BLaER1 treated with 17β-estradiol and CSF1 and Interleukin-3, amounts not matched to agents 10 nM and 100 nM (cell line): ENCODE measurements around the gene CMTR1.
"Not testable (repeated sequence)": the region's sequence is repeated elsewhere in the genome, so short reads cannot be mapped to it uniquely, and the experiment has no call there.

ENCODE experiments used
- H3K27ac ChIP-seq, 11 experiments: shearing (Covaris generic); formaldehyde crosslinking; 2 replicates each; pipeline ENCODE4 v1.8.1; 2022
- H3K27me3 ChIP-seq, 11 experiments: shearing (Covaris generic); formaldehyde crosslinking; 2 replicates each; pipeline ENCODE4 v1.8.1; 2022
- H3K36me3 ChIP-seq, 11 experiments: shearing (Covaris generic); formaldehyde crosslinking; 2 replicates each; pipeline ENCODE4 v1.8.1; 2022
- H3K4me1 ChIP-seq, 10 experiments: shearing (Covaris generic); formaldehyde crosslinking; 2 replicates each; pipeline ENCODE4 v1.8.1; 2022
- H3K4me2 ChIP-seq, 11 experiments: shearing (Covaris generic); formaldehyde crosslinking; 2 replicates each; pipeline ENCODE4 v1.8.1; 2022
- H3K4me3 ChIP-seq, 10 experiments: shearing (Covaris generic); formaldehyde crosslinking; 2 replicates each; pipeline ENCODE4 v1.8.1; 2022
- H3K9ac ChIP-seq, 11 experiments: shearing (Covaris generic); formaldehyde crosslinking; 2 replicates each; pipeline ENCODE4 v1.8.1; 2022
- H3K9me3 ChIP-seq, 11 experiments: shearing (Covaris generic); formaldehyde crosslinking; replicated peaks in 1 of 11; 2 replicates each; pipeline ENCODE4 v1.8.1; 2022
- H4K20me1 ChIP-seq, 11 experiments: shearing (Covaris generic); formaldehyde crosslinking; 2 replicates each; pipeline ENCODE4 v1.8.1; 2022
- Cebpa-rat ChIP-seq, 11 experiments: shearing (Covaris generic); IDR thresholded peaks; 2 replicates each; pipeline ENCODE4 v1.8.1; 2022

CMTR1 gene

DNA sequence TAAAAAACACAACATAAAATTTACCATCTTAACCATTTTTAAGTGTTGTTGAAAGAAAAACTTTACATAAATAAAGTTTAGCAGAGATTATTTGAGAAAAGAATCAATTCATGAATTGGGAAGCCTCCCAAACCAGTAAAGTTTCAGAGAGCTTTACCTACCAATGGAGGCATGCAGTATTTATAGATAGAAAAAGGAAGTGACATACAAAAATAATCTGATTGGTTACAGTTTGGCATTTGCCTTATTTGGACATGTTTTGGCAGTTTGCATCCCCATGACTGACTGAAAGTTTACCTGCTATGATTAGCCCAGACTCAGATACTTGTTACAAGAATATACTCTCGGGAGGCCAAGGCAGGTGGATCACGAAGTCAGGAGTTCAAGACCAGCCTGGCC is 3.7 kb upstream of the CMTR1 start:
- no peak for TF ChIP-seq Cebpa-rat (IDR thresholded peaks at IDR 0.05)
- H3K27ac ChIP-seq, result no peak overlapping the region
- H3K9ac ChIP-seq, result no peak overlapping the region
- H3K9me3 ChIP-seq, result peaks cover 0 to 5% (median 0%) of the 10 kb centered on the region in 11 experiments; a peak in 2 of 22 replicates
- H3K4me3 ChIP-seq, result no peak overlapping the region
- H4K20me1 ChIP-seq, result no peaks in the 10 kb centered on the region
- H3K4me2 ChIP-seq, result no peak overlapping the region
- no peaks in the 10 kb centered on the region for H3K36me3 ChIP-seq
- H3K27me3 ChIP-seq, result no peaks in the 10 kb centered on the region
- peaks cover 8 to 16% (median 11%) of the 10 kb centered on the region in 10 experiments for H3K4me1 ChIP-seq

DNA sequence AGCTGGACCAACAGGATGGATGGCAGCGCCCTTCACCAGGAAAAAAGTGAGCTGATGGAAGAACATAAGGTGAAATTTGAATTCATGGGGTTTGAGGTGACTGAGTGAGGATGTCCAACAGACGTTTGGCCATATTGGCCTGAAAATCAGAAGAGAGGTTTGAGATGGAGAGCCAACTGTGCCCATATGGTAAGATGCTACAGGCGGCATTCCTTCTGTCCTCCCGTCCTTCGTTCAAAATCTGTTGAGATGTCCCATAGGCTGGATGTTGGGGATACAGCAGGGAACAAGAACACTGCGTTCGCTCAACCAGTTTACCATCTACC is 468 bp upstream of the CMTR1 start:
- H4K20me1 ChIP-seq, result 0 out of 22 replicates have a peak, but pooled peaks cover 0 to 4% (median 0%) of the 10 kb centered on the region in 11 experiments
- H3K27ac ChIP-seq, result peak overlapping the region; percentile 86 to 94 (median 91)
- H3K4me2 ChIP-seq, result peak overlapping the region; percentile 78 to 95 (median 86)
- H3K36me3 ChIP-seq, result peaks cover 18 to 25% (median 24%) of the 10 kb centered on the region in 11 experiments
- TF ChIP-seq Cebpa-rat (IDR thresholded peaks at IDR 0.05), result no peak
- no peaks in the 10 kb centered on the region for H3K27me3 ChIP-seq
- H3K9me3 ChIP-seq, result peaks cover 0 to 5% (median 0%) of the 10 kb centered on the region in 11 experiments; a peak in 2 of 22 replicates
- H3K4me1 ChIP-seq, result peaks cover 18 to 28% (median 23%) of the 10 kb centered on the region in 10 experiments
- H3K9ac ChIP-seq, result peak overlapping the region; percentile 86 to 94 (median 91)
- peak overlapping the region; percentile 75 to 94 (median 84) for H3K4me3 ChIP-seq

DNA sequence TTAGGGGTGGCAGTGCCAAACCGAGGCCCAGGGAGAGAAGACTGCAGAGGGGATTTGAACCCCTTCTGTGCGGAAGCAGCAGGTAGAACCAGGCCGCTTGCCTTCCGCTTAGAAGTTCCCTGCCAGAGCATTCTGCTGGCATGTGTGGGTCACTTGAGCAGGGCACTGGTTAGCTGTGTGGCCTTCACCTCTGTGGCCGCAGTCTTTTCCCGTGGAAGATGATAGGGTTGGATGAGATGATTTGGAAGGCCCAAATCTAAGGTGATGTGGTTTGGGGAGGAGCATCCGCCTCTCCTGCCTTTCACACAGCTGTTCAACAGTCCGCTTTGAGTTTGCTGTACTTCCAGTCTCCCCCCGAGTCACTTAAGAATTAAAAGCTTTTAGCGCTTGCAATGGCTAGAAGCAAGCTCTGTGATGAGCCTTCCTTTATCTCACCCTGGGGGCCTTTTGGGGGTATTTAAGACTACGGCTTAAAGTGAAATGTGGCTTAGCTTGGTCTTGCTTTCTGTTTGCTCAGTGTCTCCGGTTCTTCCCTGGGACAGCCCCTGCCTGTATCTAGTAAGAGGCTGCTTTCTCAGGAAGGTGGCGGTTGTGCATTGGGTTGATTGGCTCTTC is 743 bp downstream of the CMTR1 start:
- no peak for TF ChIP-seq Cebpa-rat (IDR thresholded peaks at IDR 0.05)
- H3K4me3 ChIP-seq, result peak overlapping the region; percentile 75 to 94 (median 84)
- peak overlapping the region; percentile 86 to 94 (median 91) for H3K9ac ChIP-seq
- no peaks in the 10 kb centered on the region for H3K27me3 ChIP-seq
- H3K4me2 ChIP-seq, result peak overlapping the region; percentile 80 to 96 (median 87)
- H3K36me3 ChIP-seq, result peaks cover 30 to 37% (median 35%) of the 10 kb centered on the region in 11 experiments
- H3K4me1 ChIP-seq, result peaks cover 18 to 28% (median 23%) of the 10 kb centered on the region in 10 experiments
- H4K20me1 ChIP-seq, result 0 out of 22 replicates have a peak, but pooled peaks cover 0 to 12% (median 0%) of the 10 kb centered on the region in 11 experiments
- H3K9me3 ChIP-seq, result peaks cover 0 to 5% (median 0%) of the 10 kb centered on the region in 11 experiments; a peak in 2 of 22 replicates
- peak overlapping the region; percentile 86 to 94 (median 91) for H3K27ac ChIP-seq

DNA sequence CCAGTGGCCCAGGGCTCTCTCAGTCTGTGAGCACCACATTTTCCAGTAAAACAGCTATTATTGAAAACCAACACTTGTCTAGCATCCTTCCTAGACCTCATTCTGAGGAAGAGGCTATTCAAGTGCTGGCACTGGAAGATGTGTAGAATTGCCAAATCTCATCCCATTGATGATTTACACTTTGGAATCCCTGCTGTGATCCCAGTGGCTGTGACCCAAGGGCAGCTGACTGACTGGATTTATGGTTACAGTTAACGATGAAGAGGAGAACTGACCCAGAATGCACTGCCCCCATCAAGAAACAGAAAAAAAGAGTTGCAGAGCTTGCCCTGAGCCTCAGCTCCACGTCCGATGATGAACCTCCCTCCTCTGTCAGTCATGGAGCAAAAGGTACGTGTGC is 2.4 kb downstream of the CMTR1 start:
- H3K4me2 ChIP-seq, result peak overlapping the region in 3 of 11 experiments; percentile 86 to 96 (median 95); a peak in 2 of 22 replicates
- TF ChIP-seq Cebpa-rat (IDR thresholded peaks at IDR 0.05), result no peak

DNA sequence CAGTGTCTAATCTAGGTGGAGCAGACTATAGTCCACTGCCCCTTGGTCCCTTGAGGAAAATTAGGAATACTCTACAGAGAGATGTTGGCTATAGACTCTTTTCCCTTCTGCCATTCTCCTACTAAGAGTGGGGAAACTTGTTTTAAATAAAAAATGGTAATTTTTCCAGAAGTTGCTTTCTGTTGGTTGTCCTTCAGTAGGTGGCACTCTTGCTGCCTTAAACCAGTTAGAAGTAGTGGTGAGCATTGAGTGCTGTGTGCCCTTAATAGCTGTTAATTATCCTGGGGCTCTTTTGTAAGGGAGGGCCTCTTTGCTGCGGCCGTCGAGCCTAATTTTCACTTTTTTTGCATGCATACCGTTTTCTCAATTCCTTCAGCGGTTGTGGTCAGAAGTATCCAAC is 2.8 kb downstream of the CMTR1 start:
- Histone ChIP-seq H3K9me3 (no peaks in the 10 kb centered on the region), H3K4me2 (peak overlapping the region in 1 of 11 experiments; percentile 95; a peak in 1 of 22 replicates), H3K9ac (no peak overlapping the region), H3K27ac (no peak overlapping the region), H3K36me3 (peaks cover 44 to 57% (median 55%) of the 10 kb centered on the region in 11 experiments), H4K20me1 (peaks cover 0 to 12% (median 0%) of the 10 kb centered on the region in 11 experiments; a peak in 2 of 22 replicates), H3K4me3 (no peak overlapping the region), H3K4me1 (peaks cover 18 to 28% (median 22%) of the 10 kb centered on the region in 10 experiments), H3K27me3 (no peaks in the 10 kb centered on the region)
- no peak for TF ChIP-seq Cebpa-rat (IDR thresholded peaks at IDR 0.05)

More for the DNA sequence above, 2.4 kb downstream of the CMTR1 start:
- Histone ChIP-seq H4K20me1 (peaks cover 0 to 12% (median 0%) of the 10 kb centered on the region in 11 experiments; a peak in 1 of 22 replicates), H3K4me3 (no peak overlapping the region), H3K27ac (no peak overlapping the region), H3K4me1 (peaks cover 18 to 28% (median 22%) of the 10 kb centered on the region in 10 experiments), H3K36me3 (peaks cover 43 to 53% (median 52%) of the 10 kb centered on the region in 11 experiments), H3K9ac (no peak overlapping the region), H3K27me3 (no peaks in the 10 kb centered on the region), H3K9me3 (no peaks in the 10 kb centered on the region)

DNA sequence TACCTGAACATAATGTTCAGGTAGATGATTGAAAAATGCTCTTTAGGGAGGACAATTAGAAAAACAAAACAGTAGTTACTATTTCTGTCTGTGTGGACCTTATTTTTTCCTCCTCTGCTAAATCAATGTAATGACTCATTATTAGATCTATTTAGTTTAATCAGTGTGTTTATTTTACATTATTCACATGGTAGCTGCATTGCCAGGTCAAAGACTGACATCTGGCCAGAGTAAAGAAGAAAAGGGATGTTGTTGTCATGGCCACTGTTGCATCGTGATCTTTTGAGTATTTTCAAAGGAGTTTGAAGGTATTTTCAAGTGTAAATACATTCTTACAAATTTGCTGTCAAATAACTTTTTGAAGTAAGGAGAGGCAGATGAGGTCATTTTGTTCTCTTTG is 5.9 kb downstream of the CMTR1 start:
- H4K20me1 ChIP-seq, result peaks cover 0 to 25% (median 0%) of the 10 kb centered on the region in 11 experiments; a peak in 3 of 22 replicates
- H3K4me1 ChIP-seq, result peaks cover 26 to 32% (median 27%) of the 10 kb centered on the region in 10 experiments
- peaks cover 60 to 79% (median 70%) of the 10 kb centered on the region in 11 experiments for H3K36me3 ChIP-seq
- no peak overlapping the region for H3K27ac ChIP-seq
- no peaks in the 10 kb centered on the region for H3K27me3 ChIP-seq
- no peak overlapping the region for H3K4me2 ChIP-seq
- no peak for TF ChIP-seq Cebpa-rat (IDR thresholded peaks at IDR 0.05)
- no peaks in the 10 kb centered on the region for H3K9me3 ChIP-seq
- no peak overlapping the region for H3K4me3 ChIP-seq
- no peak overlapping the region for H3K9ac ChIP-seq

DNA sequence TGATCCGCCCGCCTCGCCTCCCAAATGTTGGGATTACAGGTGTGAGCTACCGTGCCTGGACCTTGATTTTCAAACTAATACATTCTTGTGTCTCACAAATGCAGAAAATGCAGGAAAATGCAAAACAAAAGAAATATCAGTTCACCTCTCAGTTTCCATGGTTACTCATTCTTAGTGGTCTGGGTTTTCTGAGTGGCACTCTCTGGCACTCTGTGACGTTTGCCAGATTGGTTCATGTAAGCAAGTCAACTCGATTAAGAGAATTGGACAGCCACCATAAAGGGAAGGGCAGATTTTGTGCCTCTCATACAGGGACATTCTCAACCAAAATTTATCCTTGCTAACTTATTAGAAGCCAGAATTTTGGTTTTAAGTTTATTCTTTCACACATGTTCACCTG is 8.6 kb downstream of the CMTR1 start:
- Histone ChIP-seq H3K27ac (no peak overlapping the region), H3K4me3 (no peak overlapping the region), H3K9me3 (no peaks in the 10 kb centered on the region), H3K27me3 (no peaks in the 10 kb centered on the region), H3K36me3 (peaks cover 72 to 90% (median 83%) of the 10 kb centered on the region in 11 experiments), H3K4me1 (peaks cover 6 to 16% (median 12%) of the 10 kb centered on the region in 10 experiments; a peak in 18 of 20 replicates), H4K20me1 (peaks cover 0 to 21% (median 0%) of the 10 kb centered on the region in 11 experiments; a peak in 3 of 22 replicates), H3K9ac (no peak overlapping the region), H3K4me2 (no peak overlapping the region)
- TF ChIP-seq Cebpa-rat (IDR thresholded peaks at IDR 0.05), result no peak

DNA sequence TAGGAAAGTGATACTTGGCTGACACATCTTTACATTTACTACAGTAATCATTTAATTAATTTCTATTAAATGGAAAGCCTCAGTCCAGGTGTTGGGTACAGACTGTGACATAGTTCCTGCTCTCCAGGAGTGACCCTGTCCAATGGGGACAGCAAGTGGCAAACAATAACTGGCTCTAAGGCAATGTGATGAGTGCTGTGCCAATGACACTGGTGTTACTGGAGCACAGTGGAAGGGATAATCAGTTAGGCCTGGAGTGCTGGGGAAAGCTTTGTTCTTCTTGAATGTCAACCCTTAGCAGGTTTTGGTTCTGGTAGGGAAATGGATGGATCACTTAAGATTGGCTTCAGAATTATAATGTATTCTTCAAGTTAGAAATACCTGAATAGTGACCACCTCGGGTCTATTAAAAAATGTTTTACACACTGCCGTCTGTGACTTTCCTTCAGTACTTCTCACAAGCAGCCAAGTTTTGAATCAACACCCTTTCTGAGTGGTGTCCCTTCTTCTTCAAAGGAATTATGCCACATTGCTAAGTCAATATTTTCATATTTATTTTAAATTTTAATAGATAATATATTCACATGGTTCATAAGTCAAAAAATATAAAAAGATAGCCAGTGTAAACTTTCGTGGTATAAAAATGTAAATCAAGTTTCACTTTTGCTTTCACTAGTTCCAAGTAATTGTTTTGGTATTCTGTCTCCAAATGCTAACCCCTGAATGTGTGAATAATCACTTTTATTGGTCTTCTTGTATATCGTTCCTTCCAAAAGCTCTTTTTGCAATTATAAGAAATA is 9.6 kb downstream of the CMTR1 start:
- H3K27ac ChIP-seq, result peak overlapping the region in 10 of 11 experiments; percentile 2 to 72 (median 50); a peak in 16 of 22 replicates
- TF ChIP-seq Cebpa-rat (IDR thresholded peaks at IDR 0.05), result no peak
- peak overlapping the region; percentile 53 to 85 (median 72) for H3K4me2 ChIP-seq
- H3K4me3 ChIP-seq, result peak overlapping the region in 6 of 10 experiments; percentile 12 to 42 (median 26); a peak in 6 of 20 replicates
- H3K27me3 ChIP-seq, result no peaks in the 10 kb centered on the region
- no peaks in the 10 kb centered on the region for H3K9me3 ChIP-seq
- H4K20me1 ChIP-seq, result peaks cover 0 to 21% (median 0%) of the 10 kb centered on the region in 11 experiments; a peak in 3 of 22 replicates
- H3K9ac ChIP-seq, result peak overlapping the region; percentile 41 to 76 (median 63)
- peaks cover 72 to 90% (median 83%) of the 10 kb centered on the region in 11 experiments for H3K36me3 ChIP-seq
- H3K4me1 ChIP-seq, result peaks cover 6 to 16% (median 12%) of the 10 kb centered on the region in 10 experiments; a peak in 18 of 20 replicates

DNA sequence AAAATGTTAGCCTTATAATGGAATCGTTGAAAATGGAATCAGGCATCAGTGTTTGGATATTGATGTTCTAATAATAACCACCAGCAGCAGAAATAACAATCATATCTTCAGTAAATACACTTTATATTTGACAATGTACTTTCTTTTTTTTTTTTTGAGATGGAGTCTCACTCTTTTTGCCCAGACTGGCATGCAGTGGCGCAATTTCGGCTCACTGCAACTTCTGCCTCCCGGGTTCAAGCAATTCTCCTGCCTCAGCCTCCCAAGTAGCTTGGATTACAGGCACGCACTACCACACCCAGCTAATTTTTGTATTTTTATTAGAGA is 10.2 kb downstream of the CMTR1 start:
- H3K36me3 ChIP-seq, result peaks cover 72 to 90% (median 83%) of the 10 kb centered on the region in 11 experiments
- H3K27ac ChIP-seq, result peak overlapping the region in 4 of 11 experiments; percentile 48 to 72 (median 56); a peak in 9 of 22 replicates
- H3K9ac ChIP-seq, result peak overlapping the region in 6 of 11 experiments; percentile 41 to 76 (median 60); a peak in 9 of 22 replicates
- peak overlapping the region; percentile 53 to 85 (median 72); a peak in 20 of 22 replicates for H3K4me2 ChIP-seq
- not testable (repeated sequence) for H3K27me3 ChIP-seq, H3K9me3 ChIP-seq
- H3K4me1 ChIP-seq, result peaks cover 6 to 16% (median 12%) of the 10 kb centered on the region in 10 experiments; a peak in 18 of 20 replicates
- peak overlapping the region in 5 of 10 experiments; percentile 12 to 36 (median 22); a peak in 5 of 20 replicates for H3K4me3 ChIP-seq
- peaks cover 0 to 18% (median 0%) of the 10 kb centered on the region in 11 experiments; a peak in 3 of 22 replicates for H4K20me1 ChIP-seq
